HG02610 (cell line): Measurements from ENCODE around the gene PAX6.
"Not testable (repeated sequence)": the region's sequence is repeated elsewhere in the genome, so short reads cannot be mapped to it uniquely, and the experiment has no call there.

Experiments used
- ATAC-seq: cut with Tn5 transposase; IDR thresholded peaks from one replicate; pipeline ENCODE4 v1.9.1; 2021; ENCODE audit warnings: mild to moderate bottlenecking, moderate library complexity; ENCODE audit not compliant: unreplicated experiment

Gene PAX6

GRCh38 chr11:31779374-31779791 lies 31.7 kb downstream of the PAX6 start:
- ATAC-seq: no peak

GRCh38 chr11:31772412-31772811 lies 38.7 kb downstream of the PAX6 start:
- ATAC-seq: no peak

GRCh38 chr11:31770011-31770700 lies 41.0 kb downstream of the PAX6 start:
- ATAC-seq: no peak

- ATAC-seq: no peak
Measured at GRCh38 chr11:31768749-31769640, 42.1 kb downstream of the PAX6 start.

- ATAC-seq: no peak
Measured at GRCh38 chr11:31767685-31768084, 43.4 kb downstream of the PAX6 start.

GRCh38 chr11:31767066-31767465 lies 44.1 kb downstream of the PAX6 start:
- ATAC-seq: no peak

GRCh38 chr11:31764766-31765165 lies 46.4 kb downstream of the PAX6 start:
- ATAC-seq: no peak

- ATAC-seq: no peak
Measured at GRCh38 chr11:31764261-31764660, 46.9 kb downstream of the PAX6 start.

GRCh38 chr11:31763296-31763695 lies 47.8 kb downstream of the PAX6 start:
- no peak for ATAC-seq

GRCh38 chr11:31761636-31762035 lies 49.5 kb downstream of the PAX6 start:
- ATAC-seq: no peak

- no peak for ATAC-seq
Measured at GRCh38 chr11:31757260-31757835, 53.8 kb downstream of the PAX6 start.

- no peak for ATAC-seq
Measured at GRCh38 chr11:31747581-31747980, 63.5 kb downstream of the PAX6 start.

GRCh38 chr11:31740731-31741368 lies 70.3 kb downstream of the PAX6 start:
- ATAC-seq: not testable (repeated sequence)

- ATAC-seq: no peak
Measured at GRCh38 chr11:31740131-31740530, 71.0 kb downstream of the PAX6 start.
